GDM1 (cell line): ENCODE data around the gene SFXN2.
A peak's percentile ranks its signal among the peaks of the same experiment; 100 is the strongest.
"Not testable (repeated sequence)": the region's sequence is repeated elsewhere in the genome, so short reads cannot be mapped to it uniquely, and the experiment has no call there.

Experiments used
- DNase-seq: peaks from one replicate; lab custom pipeline; 2025; lab: John Stamatoyannopoulos, UW

Gene SFXN2

DNA sequence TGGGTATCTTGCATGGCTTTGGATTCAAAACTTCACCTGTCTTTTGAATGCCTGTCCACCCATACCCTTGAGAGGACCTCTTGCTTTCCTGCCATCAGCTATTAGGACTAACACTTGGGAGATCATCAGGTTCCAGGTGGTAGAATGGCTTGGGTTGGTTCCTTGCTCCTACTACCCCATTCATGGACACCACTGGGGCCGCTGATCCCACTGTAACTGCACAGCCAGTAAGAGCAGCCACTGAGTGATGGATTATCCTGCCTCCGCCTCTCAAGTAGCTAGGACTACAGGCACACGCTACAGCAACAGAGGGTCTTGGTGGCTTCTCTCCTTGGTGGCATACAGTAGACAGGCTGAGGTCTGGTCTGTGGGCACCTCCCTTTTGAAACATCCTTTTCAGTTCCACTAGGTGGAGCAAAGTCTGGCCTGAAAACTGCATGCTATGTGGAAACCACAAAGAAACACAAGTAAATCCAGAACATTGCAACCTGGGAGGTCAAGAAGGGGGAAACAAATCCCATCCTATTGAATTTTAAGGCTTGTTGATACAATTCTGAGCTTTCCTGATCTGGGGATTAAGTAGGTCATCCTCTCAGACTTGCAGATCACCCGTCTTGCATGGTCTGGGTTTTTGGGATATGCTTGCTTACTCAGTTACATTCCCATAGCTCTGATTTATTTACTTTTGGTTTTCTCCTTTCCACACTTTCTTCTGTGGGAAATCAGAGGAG, 38.7 kb downstream of the SFXN2 start:
- no peak for DNase-seq

- DNase-seq: no peak
Observed at GRCh38 chr10:102753718-102754117, 39.3 kb downstream of the SFXN2 start.

GRCh38 chr10:102757323-102757722, 42.9 kb downstream of the SFXN2 start:
- no peak for DNase-seq

DNA sequence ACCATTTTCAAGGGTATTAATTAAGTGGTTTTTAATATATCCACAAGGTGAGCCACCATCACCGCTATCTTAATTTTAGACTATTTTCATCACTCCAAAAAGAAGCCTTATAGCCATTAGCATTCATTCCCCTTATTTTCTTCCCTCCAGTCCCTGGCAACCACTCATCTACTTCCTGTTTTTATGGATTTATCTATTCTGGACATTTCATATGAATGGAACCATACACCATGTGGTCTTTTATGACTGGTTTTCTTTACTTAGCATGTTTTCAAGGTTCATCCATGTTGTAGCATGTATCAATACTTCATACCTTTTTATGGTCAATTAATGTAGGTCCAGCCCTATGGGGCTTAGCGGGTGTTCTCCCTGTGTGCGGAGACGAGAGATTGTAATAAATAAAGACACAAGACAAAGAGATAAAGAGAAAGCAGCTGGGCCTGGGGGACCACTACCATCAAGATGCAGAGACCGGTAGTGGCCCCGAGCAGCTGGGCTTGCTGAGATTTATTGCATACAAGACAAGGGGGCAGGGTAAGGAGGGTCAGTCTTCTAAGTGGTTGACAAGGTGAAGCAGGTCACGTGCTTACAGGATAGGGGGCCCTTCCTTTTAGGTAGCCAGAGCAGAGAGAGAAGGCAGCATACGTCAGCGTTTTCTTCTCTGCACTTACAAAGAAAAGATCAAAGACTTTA, 44.0 kb downstream of the SFXN2 start:
- no peak for DNase-seq

DNA sequence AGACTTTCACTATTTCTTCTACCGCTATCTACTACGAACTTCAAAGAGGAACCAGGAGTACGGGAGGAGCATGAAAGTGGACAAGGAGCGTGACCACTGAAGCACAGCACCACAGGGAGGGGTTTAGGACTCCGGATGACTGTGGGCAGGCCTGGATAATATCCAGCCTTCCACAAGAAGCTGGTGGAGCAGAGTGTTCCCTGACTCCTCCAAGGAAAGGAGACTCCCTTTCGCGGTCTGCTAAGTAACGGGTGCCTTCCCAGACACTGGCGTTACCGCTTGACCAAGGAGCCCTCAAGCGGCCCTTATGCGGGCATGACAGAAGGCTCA, 44.5 kb downstream of the SFXN2 start:
- not testable (repeated sequence) for DNase-seq

DNA sequence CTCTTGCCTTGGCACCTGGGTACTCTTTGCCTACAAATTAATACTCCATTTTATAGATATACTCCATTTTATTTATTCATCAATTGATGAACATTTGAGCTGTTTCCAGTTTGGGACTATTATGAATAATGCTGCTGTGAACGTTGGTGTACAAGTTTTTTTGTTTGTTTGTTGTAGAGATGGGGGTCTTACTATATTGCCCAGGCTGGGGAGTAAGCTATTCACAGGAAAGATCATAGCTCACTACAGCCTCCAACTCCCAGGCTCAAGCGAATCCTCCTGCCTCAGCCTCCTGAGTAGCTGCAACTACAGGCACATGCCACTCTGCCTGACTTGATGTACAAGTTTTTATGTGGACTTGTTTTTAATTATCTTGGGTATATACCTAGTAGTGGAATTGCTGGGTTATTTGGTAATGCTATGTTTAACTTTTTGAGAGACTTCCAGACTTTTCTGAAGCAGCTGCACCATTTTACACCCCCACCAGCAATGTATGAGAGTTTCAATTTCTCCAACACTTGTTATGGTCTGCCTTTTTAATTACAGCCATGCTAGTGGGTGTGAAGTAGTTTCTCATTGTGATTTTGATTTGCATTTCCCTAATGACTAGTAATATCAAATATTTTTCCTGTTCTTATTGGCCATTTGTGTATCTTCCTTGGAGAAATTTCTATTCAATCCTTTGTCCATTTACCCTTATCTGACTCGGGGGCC, 45.2 kb downstream of the SFXN2 start:
- DNase-seq: no peak

DNA sequence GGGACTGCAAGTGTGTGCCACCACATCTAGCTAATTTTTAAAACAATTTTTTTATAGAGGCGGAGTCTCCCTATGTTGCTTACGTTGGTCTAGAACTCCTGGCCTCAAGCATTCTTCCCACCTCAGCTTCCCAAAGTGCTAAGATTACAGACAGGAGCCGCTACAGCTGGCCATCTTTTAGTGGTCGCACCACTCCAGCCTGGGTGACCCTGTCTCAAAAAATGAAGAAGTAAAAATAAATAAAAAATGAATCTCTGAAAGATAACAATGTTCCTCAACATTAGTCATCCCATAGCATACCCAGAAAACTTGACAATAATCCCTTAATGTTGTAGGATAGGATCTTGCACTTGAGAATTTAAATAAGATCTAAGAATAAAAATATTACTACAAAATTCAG, 47.5 kb downstream of the SFXN2 start:
- DNase-seq: no peak

GRCh38 chr10:102762401-102763015, 48.1 kb downstream of the SFXN2 start:
- DNase-seq: no peak

GRCh38 chr10:102763037-102763607, 48.7 kb downstream of the SFXN2 start:
- DNase-seq: no peak

DNA sequence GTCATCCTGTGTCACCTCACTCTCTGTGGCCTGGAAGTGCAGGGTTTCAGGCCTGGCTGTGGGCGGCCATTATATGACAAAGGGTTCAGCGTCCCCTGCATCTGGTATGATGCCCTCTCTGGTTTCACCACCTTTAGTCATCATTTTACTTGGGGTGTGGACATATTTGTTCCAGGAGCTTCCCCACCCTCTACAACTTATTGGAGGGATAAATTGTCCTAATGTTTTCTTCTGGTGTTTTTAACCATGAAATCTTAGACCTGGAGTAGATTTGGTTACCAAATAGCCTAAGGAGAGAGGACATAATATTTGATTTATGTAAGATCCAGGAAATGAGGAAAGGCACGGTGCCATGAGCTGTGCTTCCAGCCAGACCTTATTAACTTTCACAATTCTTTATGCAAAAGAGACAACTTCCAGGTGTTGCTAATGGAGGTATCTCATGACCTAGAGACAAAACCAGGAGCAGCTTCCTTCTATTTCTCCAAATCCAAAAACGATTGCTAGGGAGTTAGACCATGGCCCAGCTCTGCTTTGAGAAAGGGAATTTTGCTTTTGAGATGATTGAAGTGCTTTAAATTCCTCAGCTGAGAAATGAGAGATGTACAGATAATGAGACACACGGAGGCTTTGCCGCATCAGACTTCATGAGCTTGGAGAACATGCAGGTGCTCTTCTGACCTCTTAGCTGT, 50.2 kb downstream of the SFXN2 start:
- DNase-seq: no peak

- DNase-seq: no peak
Observed at GRCh38 chr10:102765336-102765735, 50.9 kb downstream of the SFXN2 start.

GRCh38 chr10:102767428-102768160, 53.2 kb downstream of the SFXN2 start:
- DNase-seq: no peak

- DNase-seq: no peak
Observed at GRCh38 chr10:102769375-102770107, 55.1 kb downstream of the SFXN2 start.

GRCh38 chr10:102770108-102770482, 55.7 kb downstream of the SFXN2 start:
- no peak for DNase-seq

DNA sequence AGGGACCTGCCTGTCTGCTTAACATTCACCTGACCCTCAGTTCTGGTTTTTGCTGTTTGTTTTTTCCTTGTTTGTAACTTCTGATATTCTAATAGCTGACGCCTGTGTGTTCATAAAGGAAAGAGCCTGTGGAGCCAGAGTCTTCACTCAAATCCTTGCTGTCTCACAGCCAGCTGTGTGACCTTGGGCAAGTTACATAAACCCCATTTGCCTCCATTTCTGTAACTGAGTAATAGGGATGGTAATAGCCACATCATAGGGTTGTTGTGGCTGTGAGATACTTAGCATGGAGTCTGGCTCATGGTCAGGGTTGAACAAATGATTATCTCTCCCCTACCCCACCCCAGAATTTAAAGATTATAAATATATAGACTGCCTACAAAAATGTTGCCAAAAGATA, 56.4 kb downstream of the SFXN2 start:
- DNase-seq: no peak

- no peak for DNase-seq
Observed at GRCh38 chr10:102773320-102773719, 58.9 kb downstream of the SFXN2 start.

GRCh38 chr10:102773986-102774385, 59.5 kb downstream of the SFXN2 start:
- no peak for DNase-seq

DNA sequence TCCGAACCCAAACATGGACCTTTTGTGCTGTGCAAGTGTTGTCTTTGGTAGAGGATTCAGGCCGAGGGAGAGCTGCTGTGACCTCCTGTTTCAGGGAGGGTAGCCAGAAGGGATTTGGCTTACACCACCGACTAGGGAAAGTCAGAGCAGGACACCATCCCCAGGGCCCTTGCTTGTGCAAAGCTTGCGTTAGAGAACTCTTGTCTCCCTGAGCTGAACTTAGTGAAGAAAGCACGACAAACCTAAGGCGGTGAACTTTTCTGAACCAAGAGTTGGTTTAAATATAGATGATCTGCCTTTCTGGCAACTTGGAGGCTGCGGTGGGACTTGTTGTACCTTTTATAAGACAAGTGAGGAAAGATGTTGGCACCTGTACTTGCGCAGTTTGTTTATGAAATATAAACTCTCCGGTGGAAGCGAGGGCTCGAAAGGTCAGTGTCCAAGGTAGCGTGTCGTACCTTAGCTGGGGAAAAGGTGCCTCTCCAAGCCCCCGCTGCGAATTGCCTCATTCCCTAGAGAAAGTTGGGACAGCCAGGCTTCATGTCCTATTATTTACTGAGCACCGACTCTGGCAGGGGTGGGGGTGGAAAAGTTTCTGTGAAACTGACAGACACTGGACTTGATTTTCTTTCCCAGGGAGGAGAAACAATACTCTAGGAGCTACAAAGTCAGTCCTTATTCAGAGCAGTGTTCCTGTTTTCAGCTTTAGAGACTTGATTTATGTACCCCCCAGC, 60.9 kb downstream of the SFXN2 start:
- DNase-seq: no peak

DNA sequence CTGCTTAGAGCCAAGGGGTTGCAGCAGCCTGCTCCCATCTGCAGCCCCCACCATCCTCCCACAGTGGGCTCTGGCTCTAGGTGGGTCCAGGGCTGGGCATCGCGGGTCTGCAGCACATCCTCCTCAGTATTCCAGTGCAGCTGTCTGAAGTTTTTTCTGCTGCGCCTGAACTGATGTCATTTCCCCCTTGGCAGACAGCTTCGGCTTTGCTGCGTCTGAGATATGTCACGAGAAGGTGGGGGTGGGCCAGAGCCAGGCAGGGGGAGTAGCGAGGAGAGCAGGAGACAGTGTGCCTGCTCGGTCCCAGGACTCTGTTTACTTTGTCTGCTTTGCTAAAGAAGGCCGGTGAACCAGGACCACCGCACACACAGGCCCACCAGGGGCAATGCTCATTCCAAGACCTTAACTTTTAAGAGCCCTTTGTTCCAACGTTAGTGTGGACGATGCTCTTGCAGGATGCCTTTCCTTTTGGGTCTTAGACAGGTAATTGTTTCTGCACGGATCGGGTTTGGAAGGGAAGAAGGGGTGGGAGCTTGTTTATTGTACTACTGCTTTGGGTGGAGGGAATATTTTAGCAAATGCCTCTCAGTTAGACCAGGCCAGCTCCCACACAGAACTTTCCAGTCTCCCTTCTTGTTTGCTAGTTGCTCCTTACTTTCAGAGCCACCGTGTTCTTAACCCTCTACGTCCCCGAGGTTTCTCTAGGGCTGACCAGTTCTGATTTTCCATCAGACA, 61.7 kb downstream of the SFXN2 start:
- peak; percentile 23 for DNase-seq
